HCT116 (cell line): ENCODE results near the gene HMGN5. TPM values are rescaled to one million over a fixed set of nuclear protein-coding genes. Genes with fewer than 3 reads are reported as not detected.

Experiments used
- ATAC-seq: fragments of 200-7000 bp; cut with Tn5 transposase; 2 replicates; pipeline ENCODE4 v1.9.1; 2020; ENCODE audit warnings: mild to moderate bottlenecking, moderate library complexity
- BruUV-seq: library from RNA; stranded (reverse); fragments of 400-500 nt; replicated peaks from 2 replicates; lab custom pipeline; 2021; lab: Mats Ljungman, UMichigan
- CTCF ChIA-PET: fragments of 300-600 bp; sonication (Branson Sonifier 250); formaldehyde crosslinking; loops from one replicate; lab custom pipeline; 2021; ENCODE audit warnings: antibody characterized with exemption; lab: Charles Lee
- POLR2A ChIA-PET: fragments of 300-600, 350-600 bp; sonication (Branson Sonifier 250); formaldehyde crosslinking; loops from one replicate; lab custom pipeline; 2021; ENCODE audit warnings: antibody characterized with exemption; lab: Charles Lee
- RAD21 ChIA-PET, 2 experiments: fragments of 300-600 bp; sonication (Branson Sonifier 250); formaldehyde crosslinking; loops; one replicate each; lab custom pipeline; 2023; ENCODE audit warnings: low total read pairs in 2 of 2; ENCODE audit not compliant: uncharacterized antibody in 2 of 2, unreplicated experiment in 2 of 2, low non-redundant PET in 1 of 2; lab: Charles Lee
- DNase-seq: peaks from one replicate; pipeline ENCODE4 v3.0.0-alpha.2; 2010; ENCODE audit warnings: low read depth, low spot score
- H2AFZ ChIP-seq: fragments of 200-600 bp; shearing (Covaris generic), sonication (generic); 2 replicates; pipeline ENCODE4 v1.6.1; 2017; ENCODE audit warnings: low read depth, mixed run types, mixed read lengths, antibody characterized with exemption, low read length; ENCODE audit not compliant: poor library complexity, severe bottlenecking
- H3K27ac ChIP-seq: 2 replicates; pipeline ENCODE4 v1.5.1; 2012; ENCODE audit warnings: low read depth, low read length
- H3K27me3 ChIP-seq: fragments of 200-600 bp; sonication (generic); 2 replicates; pipeline ENCODE4 v1.6.1; 2016; ENCODE audit warnings: mixed run types, low read length, mixed read lengths; ENCODE audit not compliant: insufficient read depth
- H3K36me3 ChIP-seq, 2 experiments: fragments of 200-500 bp in 1 of 2; fragments of 200-600 bp in 1 of 2; sonication (Bioruptor generic) in 1 of 2; sonication (generic) in 1 of 2; 2 replicates each; pipeline versions ENCODE4 v1.5.1 to v1.6.1; 2014 to 2016; ENCODE audit warnings: low read length in 2 of 2, inconsistent platforms in 1 of 2, mixed read lengths in 1 of 2, mixed run types in 1 of 2; ENCODE audit not compliant: insufficient read depth in 2 of 2, control insufficient read depth in 1 of 2
- H3K4me1 ChIP-seq, 2 experiments: fragments of 200-600 bp in 1 of 2; sonication (generic) in 1 of 2; 2 replicates each; pipeline versions ENCODE4 v1.5.1 to v1.6.1; 2012 to 2017; ENCODE audit warnings: low read length in 2 of 2, inconsistent platforms in 1 of 2, mild to moderate bottlenecking in 1 of 2, mixed read lengths in 1 of 2, mixed run types in 1 of 2, moderate library complexity in 1 of 2; ENCODE audit not compliant: insufficient read depth in 2 of 2, control insufficient read depth in 1 of 2
- H3K4me2 ChIP-seq: fragments of 200-600 bp; sonication (generic); 2 replicates; pipeline ENCODE4 v1.6.1; 2017; ENCODE audit warnings: mixed run types, low read length, mixed read lengths
- H3K4me3 ChIP-seq, 2 experiments: fragments of 200-600 bp in 1 of 2; sonication (generic) in 1 of 2; replicated peaks in 1 of 2; 2 replicates each; pipeline ENCODE4 v1.5.1; 2011 to 2016; ENCODE audit warnings: low read length in 2 of 2, control low read depth in 1 of 2, low read depth in 1 of 2, mild to moderate bottlenecking in 1 of 2, mixed read lengths in 1 of 2, mixed run types in 1 of 2
- H3K79me2 ChIP-seq: fragments of 200-600 bp; sonication (generic); 2 replicates; pipeline ENCODE4 v1.6.1; 2017; ENCODE audit warnings: mild to moderate bottlenecking, mixed run types, low read length, moderate library complexity, mixed read lengths; ENCODE audit not compliant: insufficient read depth
- H3K9ac ChIP-seq: fragments of 200-600 bp; sonication (generic); 2 replicates; pipeline ENCODE4 v1.6.1; 2016; ENCODE audit warnings: low read length, mixed read lengths
- H3K9me2 ChIP-seq: fragments of 200-600 bp; sonication (generic), shearing (Covaris generic); 2 replicates; pipeline ENCODE4 v1.6.1; 2017; ENCODE audit warnings: mixed run types, mild to moderate bottlenecking, moderate library complexity; ENCODE audit not compliant: insufficient read depth
- H3K9me3 ChIP-seq, 2 experiments: fragments of 200-500 bp in 1 of 2; fragments of 200-600 bp in 1 of 2; sonication (Bioruptor generic) in 1 of 2; sonication (generic) in 1 of 2; 2 replicates each; pipeline ENCODE4 v1.6.1; 2014 to 2017; ENCODE audit warnings: low read length in 2 of 2, mixed read lengths in 2 of 2, inconsistent platforms in 1 of 2, low read depth in 1 of 2, mild to moderate bottlenecking in 1 of 2, mixed run types in 1 of 2, moderate library complexity in 1 of 2; ENCODE audit not compliant: control insufficient read depth in 1 of 2, insufficient read depth in 1 of 2
- H4K20me1 ChIP-seq: fragments of 200-600 bp; sonication (generic), shearing (Covaris generic); 2 replicates; pipeline ENCODE4 v1.6.1; 2017; ENCODE audit warnings: mixed run types, mild to moderate bottlenecking, moderate library complexity; ENCODE audit not compliant: insufficient read depth
- ATF3 ChIP-seq: IDR thresholded peaks from 2 replicates; pipeline ENCODE4 v1.6.1; 2012
- CBX3 ChIP-seq: IDR thresholded peaks from 2 replicates; pipeline ENCODE4 v1.6.1; 2012; ENCODE audit warnings: low read depth
- CTCF ChIP-seq, 3 experiments: fragments of 200-600 bp in 1 of 3; sonication (generic) in 1 of 3; IDR thresholded peaks in 2 of 3; conservative IDR thresholded peaks in 1 of 3; 2 replicates each; pipeline ENCODE4 v1.5.1; 2012 to 2017; ENCODE audit warnings: low read depth in 2 of 3, low read length in 2 of 3, antibody characterized with exemption in 1 of 3, borderline replicate concordance in 1 of 3, control low read depth in 1 of 3, mild to moderate bottlenecking in 1 of 3, mixed read lengths in 1 of 3, mixed run types in 1 of 3, moderate library complexity in 1 of 3; ENCODE audit not compliant: insufficient read depth in 1 of 3
- EGR1 ChIP-seq: IDR thresholded peaks from 2 replicates; pipeline ENCODE4 v1.6.1; 2012; ENCODE audit warnings: low read depth
- ELF1 ChIP-seq: IDR thresholded peaks from 2 replicates; pipeline ENCODE4 v1.6.1; 2012; ENCODE audit warnings: low read depth, borderline replicate concordance
- EZH2 ChIP-seq: fragments of 200-600 bp; sonication (generic); IDR thresholded peaks from 2 replicates; pipeline ENCODE4 v1.6.1; 2017; ENCODE audit warnings: antibody characterized with exemption, mixed run types
- EZH2phosphoT487 ChIP-seq: fragments of 200-600 bp; IDR thresholded peaks from 2 replicates; pipeline ENCODE4 v1.6.1; 2018; ENCODE audit warnings: antibody characterized with exemption, borderline replicate concordance
- FOSL1 ChIP-seq: IDR thresholded peaks from 2 replicates; pipeline ENCODE4 v1.6.1; 2012; ENCODE audit warnings: low read depth
- MAX ChIP-seq: IDR thresholded peaks from 2 replicates; pipeline ENCODE4 v1.6.1; 2012
- POLR2A ChIP-seq: IDR thresholded peaks from 2 replicates; pipeline ENCODE4 v1.7.0; 2011; ENCODE audit warnings: borderline replicate concordance; ENCODE audit not compliant: insufficient read depth, insufficient read length; ENCODE audit errors: extremely low read depth
- SIN3A ChIP-seq: IDR thresholded peaks from 2 replicates; pipeline ENCODE4 v1.6.1; 2012; ENCODE audit warnings: low read depth
- SP1 ChIP-seq: IDR thresholded peaks from 2 replicates; pipeline ENCODE4 v1.6.1; 2012; ENCODE audit warnings: low read depth
- SRF ChIP-seq: IDR thresholded peaks from 2 replicates; pipeline ENCODE4 v1.6.1; 2012; ENCODE audit warnings: low read depth
- TCF7L2 ChIP-seq: IDR thresholded peaks from 2 replicates; pipeline ENCODE4 v1.7.0; 2011; ENCODE audit warnings: borderline replicate concordance, inconsistent platforms; ENCODE audit not compliant: insufficient read depth, insufficient read length; ENCODE audit errors: extremely low read depth
- YY1 ChIP-seq: IDR thresholded peaks from 2 replicates; pipeline ENCODE4 v1.6.1; 2011; ENCODE audit warnings: low read length, low read depth, moderate library complexity, mild to moderate bottlenecking; ENCODE audit not compliant: insufficient replicate concordance; ENCODE audit errors: extremely low read depth
- ZFX ChIP-seq: fragments of 450-650 bp; IDR thresholded peaks from 2 replicates; pipeline ENCODE4 v1.6.1; 2017
- ZNF274 ChIP-seq: fragments of 200-500 bp; sonication (Bioruptor generic); IDR thresholded peaks from 2 replicates; pipeline ENCODE4 v1.6.1; 2014; ENCODE audit warnings: mild to moderate bottlenecking, low read depth, low read length, inconsistent platforms
- intact Hi-C: fragments of 100-400 bp; cut with micrococcal nuclease; formaldehyde crosslinking; loops from 2 replicates; pipeline ENCODE4 v1.10.0; 2022
- total RNA-seq: library from RNA; stranded (reverse); gene quantifications from one replicate; pipeline ENCODE4 v1.2.1, GENCODE V29; 2021; ENCODE audit not compliant: unreplicated experiment

The HMGN5 gene
- total RNA-seq, 1 experiment from 2014 or later, result 3.0 TPM

GRCh38 chrX:81238166-81238565 is 36.5 kb upstream of the HMGN5 start:
- Histone ChIP-seq H3K4me2 (no peak overlapping the region), H3K36me3 (no peaks in the 10 kb centered on the region), H3K4me1 (no peaks in the 10 kb centered on the region)
- RAD21 ChIA-PET, result no interaction called here
- no peak for TF ChIP-seq SP1
- no peak for TF ChIP-seq ZFX
- TF ChIP-seq POLR2A, result no peak
- TF ChIP-seq MAX, result no peak
- no peak for TF ChIP-seq ZNF274
- TF ChIP-seq, all 23 proteins: peak for 0
- intact Hi-C loops, result no loop called here
- DNase-seq (no peak), ATAC-seq (peak; percentile 38; the same call in 1 of the 2 replicates)
- no peaks in the 10 kb centered on the region for H3K9me3 ChIP-seq
- no TSS peak for BruUV-seq
- ChIA-PET CTCF (no interaction called here), POLR2A (no interaction called here)
- H4K20me1 ChIP-seq, result no peaks in the 10 kb centered on the region
- no peaks in the 10 kb centered on the region for H3K9me2 ChIP-seq
- no peak overlapping the region for H3K4me3 ChIP-seq
- no peak overlapping the region for H3K27ac ChIP-seq
- H3K79me2 ChIP-seq, result no peaks in the 10 kb centered on the region
- H2AFZ ChIP-seq, result no peak overlapping the region
- no peak overlapping the region for H3K9ac ChIP-seq
- no peaks in the 10 kb centered on the region for H3K27me3 ChIP-seq

GRCh38 chrX:81237516-81237915 is 35.8 kb upstream of the HMGN5 start:
- H3K4me3 ChIP-seq, result no peak overlapping the region
- no peaks in the 10 kb centered on the region for H3K9me2 ChIP-seq
- no peak overlapping the region for H2AFZ ChIP-seq
- H3K9me3 ChIP-seq, result no peaks in the 10 kb centered on the region
- H3K79me2 ChIP-seq, result no peaks in the 10 kb centered on the region
- RAD21 ChIA-PET, result no interaction called here
- intact Hi-C loops, result no loop called here
- H3K27ac ChIP-seq, result no peak overlapping the region
- no peaks in the 10 kb centered on the region for H4K20me1 ChIP-seq
- POLR2A ChIA-PET, result no interaction called here
- BruUV-seq, result no TSS peak
- TF ChIP-seq FOSL1 (no peak), YY1 (no peak), EZH2phosphoT487 (no peak), CBX3 (no peak), POLR2A (no peak), SRF (no peak), SIN3A (no peak), ATF3 (no peak), EZH2 (no peak), ELF1 (no peak), ZFX (no peak), CTCF (IDR thresholded peaks at IDR 0.05 in 2 of 3, conservative IDR thresholded peaks at IDR 0.05 in 1 of 3; ENCODE audit: borderline replicate concordance in 1 of 3, insufficient read depth in 1 of 3, low read depth in 2 of 3, low read length in 2 of 3) (no peak), TCF7L2 (no peak), EGR1 (no peak)
- CTCF ChIA-PET, result no interaction called here
- no peaks in the 10 kb centered on the region for H3K27me3 ChIP-seq
- DNase-seq (no peak), ATAC-seq (no peak)
- H3K4me1 ChIP-seq, result no peaks in the 10 kb centered on the region
- H3K9ac ChIP-seq, result no peak overlapping the region
- no peaks in the 10 kb centered on the region for H3K36me3 ChIP-seq
- H3K4me2 ChIP-seq, result no peak overlapping the region
